Measurements from ENCODE around the gene CCDC171. TPM values are rescaled to one million over a fixed set of nuclear protein-coding genes. Genes with fewer than 3 reads are reported as not detected.

Gene CCDC171
- total RNA-seq, 1 experiment from 2014 or later, result 1.6 TPM

DNA sequence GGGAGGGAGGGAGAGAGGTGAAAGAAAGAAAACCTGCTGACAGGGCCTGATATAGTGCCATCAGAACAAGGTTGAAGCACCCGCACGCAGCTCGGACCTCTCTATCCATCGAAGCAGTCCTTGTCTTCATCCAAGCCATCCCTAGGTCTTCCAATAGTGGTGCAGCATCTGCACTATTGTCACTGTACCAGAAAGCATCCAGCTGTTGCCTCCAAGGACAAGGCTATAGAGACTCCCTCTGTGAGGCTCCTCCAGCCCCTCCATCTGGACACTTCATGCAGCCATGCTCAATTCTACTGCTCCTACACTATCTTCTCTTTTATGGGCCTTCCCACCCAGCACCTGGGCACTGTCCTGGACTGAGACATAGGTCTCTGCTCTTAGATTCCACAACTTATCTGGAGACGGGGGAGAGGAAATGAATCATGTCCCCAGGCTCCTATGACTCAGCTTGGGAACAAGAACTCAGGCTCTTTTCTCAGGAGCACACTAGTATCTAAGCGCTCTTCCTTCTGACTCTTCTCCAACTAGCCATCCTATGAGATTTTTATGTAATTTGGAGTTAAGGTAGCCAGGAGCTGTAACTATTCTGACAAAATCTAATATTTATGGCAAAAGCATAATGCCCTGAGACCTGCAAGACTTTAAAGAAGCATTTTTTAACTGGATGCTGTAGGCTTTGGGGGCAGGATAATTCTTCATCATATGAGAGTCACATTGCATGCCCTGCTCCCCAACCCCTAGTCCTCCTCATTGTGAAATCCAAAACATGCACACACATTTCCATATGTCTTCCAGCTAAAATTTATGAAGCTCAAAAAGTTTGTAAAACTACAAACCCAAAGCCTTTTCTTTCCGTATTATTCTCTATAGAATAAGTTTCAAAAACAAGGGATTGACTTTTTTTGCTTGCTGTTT, 446.8 kb downstream of the CCDC171 start:
- POLR2A ChIA-PET, result no interaction called here
- no peaks in the 10 kb centered on the region for H3K4me1 Mint-ChIP-seq (ENCODE audit: low read depth, unreplicated experiment)
- no peaks in the 10 kb centered on the region for H3K36me3 ChIP-seq (ENCODE audit: control insufficient read depth, insufficient read depth, low read length)
- H3K9me3 ChIP-seq, result no peaks in the 10 kb centered on the region
- no peak overlapping the region for H3K4me3 Mint-ChIP-seq (ENCODE audit: unreplicated experiment)
- no peak overlapping the region for H3K4me3 ChIP-seq (ENCODE audit: low read depth, low read length)
- H3K4me1 ChIP-seq, result no peaks in the 10 kb centered on the region
- no peak for DNase-seq
- intact Hi-C loops (cut with micrococcal nuclease; ENCODE audit: unreplicated experiment), result no loop called here
- CTCF ChIA-PET, result no interaction called here
- peaks cover 9% of the 10 kb centered on the region for H3K9me3 Mint-ChIP-seq (ENCODE audit: unreplicated experiment)
- no peaks in the 10 kb centered on the region for H3K27me3 Mint-ChIP-seq (ENCODE audit: insufficient read depth, unreplicated experiment)
- no TSS peak for BruUV-seq (replicated peaks)
- no peaks in the 10 kb centered on the region for H3K36me3 Mint-ChIP-seq (ENCODE audit: insufficient read depth, unreplicated experiment)
- no peaks in the 10 kb centered on the region for H3K27me3 ChIP-seq (replicated peaks; ENCODE audit: control insufficient read depth, insufficient read depth, low read length)
- no peak overlapping the region for H3K27ac Mint-ChIP-seq (ENCODE audit: unreplicated experiment)
- TF ChIP-seq, protein P1, sequence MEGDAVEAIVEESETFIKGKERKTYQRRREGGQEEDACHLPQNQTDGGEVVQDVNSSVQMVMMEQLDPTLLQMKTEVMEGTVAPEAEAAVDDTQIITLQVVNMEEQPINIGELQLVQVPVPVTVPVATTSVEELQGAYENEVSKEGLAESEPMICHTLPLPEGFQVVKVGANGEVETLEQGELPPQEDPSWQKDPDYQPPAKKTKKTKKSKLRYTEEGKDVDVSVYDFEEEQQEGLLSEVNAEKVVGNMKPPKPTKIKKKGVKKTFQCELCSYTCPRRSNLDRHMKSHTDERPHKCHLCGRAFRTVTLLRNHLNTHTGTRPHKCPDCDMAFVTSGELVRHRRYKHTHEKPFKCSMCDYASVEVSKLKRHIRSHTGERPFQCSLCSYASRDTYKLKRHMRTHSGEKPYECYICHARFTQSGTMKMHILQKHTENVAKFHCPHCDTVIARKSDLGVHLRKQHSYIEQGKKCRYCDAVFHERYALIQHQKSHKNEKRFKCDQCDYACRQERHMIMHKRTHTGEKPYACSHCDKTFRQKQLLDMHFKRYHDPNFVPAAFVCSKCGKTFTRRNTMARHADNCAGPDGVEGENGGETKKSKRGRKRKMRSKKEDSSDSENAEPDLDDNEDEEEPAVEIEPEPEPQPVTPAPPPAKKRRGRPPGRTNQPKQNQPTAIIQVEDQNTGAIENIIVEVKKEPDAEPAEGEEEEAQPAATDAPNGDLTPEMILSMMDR (IDR thresholded peaks at IDR 0.05; ENCODE audit: insufficient read depth in 1 of 2, low read depth in 1 of 2, low read length in 1 of 2, severe bottlenecking in 1 of 2, unreplicated experiment in 1 of 2), result no peak

DNA sequence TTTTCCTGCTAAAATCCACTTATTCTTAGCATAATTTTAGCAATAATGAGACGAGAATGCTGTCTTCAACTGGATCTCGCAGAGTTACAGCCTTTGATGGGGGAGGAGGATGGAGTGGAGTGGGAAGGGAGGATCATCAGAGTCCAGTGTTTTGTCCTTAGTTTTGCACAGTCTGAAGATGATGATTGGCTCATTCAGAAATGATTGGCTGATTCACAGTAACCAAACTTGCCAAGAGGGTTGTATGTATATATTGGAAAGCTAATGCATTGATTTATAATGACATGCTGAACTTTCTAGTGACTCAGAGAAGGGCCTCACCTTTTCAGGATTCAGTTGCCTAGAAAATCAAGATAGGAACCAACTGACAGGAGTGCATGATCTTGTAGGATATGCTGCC, 448.0 kb downstream of the CCDC171 start:
- Mint-ChIP-seq H3K4me1 (ENCODE audit: low read depth, unreplicated experiment) (no peaks in the 10 kb centered on the region), H3K9me3 (ENCODE audit: unreplicated experiment) (peaks cover 9% of the 10 kb centered on the region), H3K27me3 (ENCODE audit: insufficient read depth, unreplicated experiment) (no peaks in the 10 kb centered on the region), H3K27ac (ENCODE audit: unreplicated experiment) (no peak overlapping the region), H3K36me3 (ENCODE audit: insufficient read depth, unreplicated experiment) (no peaks in the 10 kb centered on the region), H3K4me3 (ENCODE audit: unreplicated experiment) (no peak overlapping the region)
- DNase-seq, result no peak
- H3K9me3 ChIP-seq, result no peaks in the 10 kb centered on the region
- no TSS peak for BruUV-seq (replicated peaks)
- intact Hi-C loops (cut with micrococcal nuclease; ENCODE audit: unreplicated experiment), result no loop called here
- H3K36me3 ChIP-seq (ENCODE audit: control insufficient read depth, insufficient read depth, low read length), result no peaks in the 10 kb centered on the region
- TF ChIP-seq, protein P1 (IDR thresholded peaks at IDR 0.05; ENCODE audit: insufficient read depth in 1 of 2, low read depth in 1 of 2, low read length in 1 of 2, severe bottlenecking in 1 of 2, unreplicated experiment in 1 of 2), result no peak
- CTCF ChIA-PET, result no interaction called here
- H3K27me3 ChIP-seq (replicated peaks; ENCODE audit: control insufficient read depth, insufficient read depth, low read length), result no peaks in the 10 kb centered on the region
- no peak overlapping the region for H3K4me3 ChIP-seq (ENCODE audit: low read depth, low read length)
- H3K4me1 ChIP-seq, result no peaks in the 10 kb centered on the region
- POLR2A ChIA-PET, result no interaction called here

DNA sequence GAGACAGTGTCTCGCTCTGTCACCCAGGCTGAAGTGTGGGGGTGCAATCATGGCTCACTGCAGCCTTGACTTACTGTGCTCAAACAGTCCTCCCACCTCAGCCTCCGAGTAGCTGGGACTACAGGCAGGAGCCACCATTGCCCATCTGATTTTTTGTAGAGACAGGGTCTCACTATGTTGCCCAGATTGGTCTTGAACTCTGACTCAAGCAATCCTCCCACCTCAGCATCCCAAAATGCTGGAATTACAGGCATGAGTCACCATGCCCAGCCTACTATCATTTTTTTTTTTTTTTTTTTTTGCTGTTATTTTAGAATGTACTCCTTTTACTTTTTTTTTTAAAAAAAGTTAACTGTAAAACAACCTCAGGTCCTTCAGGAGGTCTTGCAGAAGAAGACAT, 449.0 kb downstream of the CCDC171 start:
- ChIA-PET CTCF (no interaction called here), POLR2A (no interaction called here)
- TF ChIP-seq, protein P1 (IDR thresholded peaks at IDR 0.05; ENCODE audit: insufficient read depth in 1 of 2, low read depth in 1 of 2, low read length in 1 of 2, severe bottlenecking in 1 of 2, unreplicated experiment in 1 of 2), result no peak
- Histone ChIP-seq H3K4me1 (no peaks in the 10 kb centered on the region), H3K36me3 (ENCODE audit: control insufficient read depth, insufficient read depth, low read length) (no peaks in the 10 kb centered on the region), H3K27me3 (replicated peaks; ENCODE audit: control insufficient read depth, insufficient read depth, low read length) (no peaks in the 10 kb centered on the region), H3K9me3 (no peaks in the 10 kb centered on the region), H3K4me3 (ENCODE audit: low read depth, low read length) (no peak overlapping the region)
- no peaks in the 10 kb centered on the region for H3K27me3 Mint-ChIP-seq (ENCODE audit: insufficient read depth, unreplicated experiment)
- no peak for DNase-seq
- intact Hi-C loops (cut with micrococcal nuclease; ENCODE audit: unreplicated experiment), result no loop called here
- H3K9me3 Mint-ChIP-seq (ENCODE audit: unreplicated experiment), result peaks cover 4% of the 10 kb centered on the region
- no peak overlapping the region for H3K27ac Mint-ChIP-seq (ENCODE audit: unreplicated experiment)
- no peak overlapping the region for H3K4me3 Mint-ChIP-seq (ENCODE audit: unreplicated experiment)
- no peaks in the 10 kb centered on the region for H3K4me1 Mint-ChIP-seq (ENCODE audit: low read depth, unreplicated experiment)
- BruUV-seq (replicated peaks), result no TSS peak
- H3K36me3 Mint-ChIP-seq (ENCODE audit: insufficient read depth, unreplicated experiment), result no peaks in the 10 kb centered on the region
